A673 (cell line): ENCODE results near the gene LCN1. TPM values are rescaled to one million over a fixed set of nuclear protein-coding genes. Genes with fewer than 3 reads are reported as not detected.

Experiments used
- BruUV-seq: library from RNA; stranded (reverse); fragments of 400-500 nt; replicated peaks from 2 replicates; lab custom pipeline; 2021; lab: Mats Ljungman, UMichigan
- CTCF ChIA-PET: fragments of 300-600 bp; sonication (Branson Sonifier 250); formaldehyde crosslinking; loops from one replicate; lab custom pipeline; 2022; ENCODE audit warnings: antibody characterized with exemption; lab: Charles Lee
- POLR2A ChIA-PET: fragments of 300-600 bp; sonication (Branson Sonifier 250); formaldehyde crosslinking; loops from one replicate; lab custom pipeline; 2022; ENCODE audit warnings: antibody characterized with exemption; ENCODE audit not compliant: low non-redundant PET; lab: Charles Lee
- DNase-seq: peaks from one replicate; pipeline ENCODE4 v3.0.0-alpha.2; 2015; ENCODE audit warnings: low spot score
- H3K27ac ChIP-seq: fragments of 200-600 bp; sonication (generic); 2 replicates; pipeline ENCODE4 v1.5.1; 2016; ENCODE audit warnings: mixed run types, low read depth, mild to moderate bottlenecking, mixed read lengths, antibody characterized with exemption, low read length; ENCODE audit not compliant: poor library complexity, severe bottlenecking
- H3K27me3 ChIP-seq: fragments of 200-600 bp; sonication (generic); replicated peaks from 2 replicates; pipeline ENCODE4 v1.6.1; 2017; ENCODE audit warnings: mixed run types, low read depth, mild to moderate bottlenecking, mixed read lengths, antibody characterized with exemption, low read length; ENCODE audit not compliant: insufficient read depth, poor library complexity
- H3K36me3 ChIP-seq: fragments of 200-600 bp; sonication (generic); 2 replicates; pipeline ENCODE4 v1.6.1; 2016; ENCODE audit warnings: mixed run types, mild to moderate bottlenecking, mixed read lengths, antibody characterized with exemption, low read length; ENCODE audit not compliant: insufficient read depth, poor library complexity, severe bottlenecking
- H3K4me1 ChIP-seq: fragments of 200-600 bp; sonication (generic); 2 replicates; pipeline ENCODE4 v1.6.1; 2017; ENCODE audit warnings: mixed run types, mild to moderate bottlenecking, mixed read lengths, antibody characterized with exemption, low read length; ENCODE audit not compliant: insufficient read depth, poor library complexity, severe bottlenecking
- H3K4me3 ChIP-seq: fragments of 200-600 bp; sonication (generic); 2 replicates; pipeline ENCODE4 v1.5.1; 2016; ENCODE audit warnings: low read depth, mixed run types, mild to moderate bottlenecking, mixed read lengths, low read length; ENCODE audit not compliant: poor library complexity, severe bottlenecking
- H3K9me3 ChIP-seq: fragments of 200-600 bp; sonication (generic); 2 replicates; pipeline ENCODE4 v1.6.1; 2016; ENCODE audit warnings: mixed run types, low read depth, mild to moderate bottlenecking, mixed read lengths, antibody characterized with exemption, low read length; ENCODE audit not compliant: poor library complexity, severe bottlenecking
- EZH2 ChIP-seq: fragments of 200-600 bp; sonication (generic); IDR thresholded peaks from 2 replicates; pipeline ENCODE4 v1.6.1; 2017; ENCODE audit warnings: borderline replicate concordance, low read depth, mild to moderate bottlenecking, mixed read lengths, antibody characterized with exemption, low read length; ENCODE audit not compliant: poor library complexity, severe bottlenecking
- intact Hi-C: fragments of 100-400 bp; cut with micrococcal nuclease; formaldehyde crosslinking; loops from one replicate; pipeline ENCODE4 v1.10.0; 2022; ENCODE audit not compliant: unreplicated experiment
- total RNA-seq: library from RNA; stranded (reverse); gene quantifications from 2 replicates; pipeline ENCODE4 v1.2.3, GENCODE V29; 2021
- TF ChIP-seq, protein P1 (sequence below): fragments of 300-800, 200-600 bp; sonication (generic); conservative IDR thresholded peaks from 2 replicates; pipeline ENCODE4 v1.5.1; 2017; ENCODE audit warnings: low read depth, mild to moderate bottlenecking, antibody characterized with exemption, low read length, moderate library complexity, mixed read lengths

LCN1 gene
- total RNA-seq, 1 experiment from 2014 or later: not detected

DNA sequence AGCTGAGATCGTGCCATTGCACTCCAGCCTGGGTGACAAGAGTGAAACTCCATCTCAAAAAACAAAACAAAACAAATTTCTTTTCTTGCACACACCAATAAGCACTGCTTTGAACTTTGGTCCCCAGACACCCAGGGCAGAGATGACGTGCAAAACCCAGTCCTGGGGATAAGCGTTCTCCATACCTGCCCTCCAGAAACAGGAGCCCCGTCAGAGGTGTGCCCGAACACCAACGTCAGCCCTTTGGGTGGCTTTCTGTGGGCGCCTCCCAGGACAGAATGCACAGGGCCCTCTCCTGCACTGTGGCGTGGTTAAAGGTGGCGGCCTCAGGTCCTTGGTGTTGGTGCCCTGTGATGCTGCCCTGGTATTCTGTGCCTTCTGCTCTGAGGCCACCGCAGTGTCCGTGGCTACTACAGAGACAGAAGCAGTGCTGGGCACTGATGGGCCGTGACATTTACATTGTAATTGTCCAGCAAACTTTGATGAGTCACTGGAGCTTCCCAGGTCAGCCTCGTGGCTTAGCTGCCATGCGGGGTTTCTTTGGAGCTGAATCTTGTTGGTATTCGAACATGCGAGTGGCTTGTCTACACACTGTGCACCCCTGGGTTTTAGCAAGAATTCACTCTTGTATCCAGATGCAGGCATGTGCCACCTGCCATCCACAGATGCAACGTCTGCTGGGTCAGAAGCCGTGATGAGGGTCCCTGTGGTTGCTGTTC is 31.9 kb upstream of the LCN1 start:
- DNase-seq: no peak
- BruUV-seq: no TSS peak
- ChIA-PET POLR2A (no interaction called here), CTCF (no interaction called here)
- Histone ChIP-seq H3K4me1 (no peaks in the 10 kb centered on the region), H3K4me3 (no peak overlapping the region), H3K36me3 (no peaks in the 10 kb centered on the region), H3K27me3 (no peaks in the 10 kb centered on the region), H3K9me3 (no peaks in the 10 kb centered on the region), H3K27ac (no peak overlapping the region)
- no peak for TF ChIP-seq EZH2
- TF ChIP-seq, protein P1, sequence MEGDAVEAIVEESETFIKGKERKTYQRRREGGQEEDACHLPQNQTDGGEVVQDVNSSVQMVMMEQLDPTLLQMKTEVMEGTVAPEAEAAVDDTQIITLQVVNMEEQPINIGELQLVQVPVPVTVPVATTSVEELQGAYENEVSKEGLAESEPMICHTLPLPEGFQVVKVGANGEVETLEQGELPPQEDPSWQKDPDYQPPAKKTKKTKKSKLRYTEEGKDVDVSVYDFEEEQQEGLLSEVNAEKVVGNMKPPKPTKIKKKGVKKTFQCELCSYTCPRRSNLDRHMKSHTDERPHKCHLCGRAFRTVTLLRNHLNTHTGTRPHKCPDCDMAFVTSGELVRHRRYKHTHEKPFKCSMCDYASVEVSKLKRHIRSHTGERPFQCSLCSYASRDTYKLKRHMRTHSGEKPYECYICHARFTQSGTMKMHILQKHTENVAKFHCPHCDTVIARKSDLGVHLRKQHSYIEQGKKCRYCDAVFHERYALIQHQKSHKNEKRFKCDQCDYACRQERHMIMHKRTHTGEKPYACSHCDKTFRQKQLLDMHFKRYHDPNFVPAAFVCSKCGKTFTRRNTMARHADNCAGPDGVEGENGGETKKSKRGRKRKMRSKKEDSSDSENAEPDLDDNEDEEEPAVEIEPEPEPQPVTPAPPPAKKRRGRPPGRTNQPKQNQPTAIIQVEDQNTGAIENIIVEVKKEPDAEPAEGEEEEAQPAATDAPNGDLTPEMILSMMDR: no peak
- intact Hi-C loops: no loop called here

DNA sequence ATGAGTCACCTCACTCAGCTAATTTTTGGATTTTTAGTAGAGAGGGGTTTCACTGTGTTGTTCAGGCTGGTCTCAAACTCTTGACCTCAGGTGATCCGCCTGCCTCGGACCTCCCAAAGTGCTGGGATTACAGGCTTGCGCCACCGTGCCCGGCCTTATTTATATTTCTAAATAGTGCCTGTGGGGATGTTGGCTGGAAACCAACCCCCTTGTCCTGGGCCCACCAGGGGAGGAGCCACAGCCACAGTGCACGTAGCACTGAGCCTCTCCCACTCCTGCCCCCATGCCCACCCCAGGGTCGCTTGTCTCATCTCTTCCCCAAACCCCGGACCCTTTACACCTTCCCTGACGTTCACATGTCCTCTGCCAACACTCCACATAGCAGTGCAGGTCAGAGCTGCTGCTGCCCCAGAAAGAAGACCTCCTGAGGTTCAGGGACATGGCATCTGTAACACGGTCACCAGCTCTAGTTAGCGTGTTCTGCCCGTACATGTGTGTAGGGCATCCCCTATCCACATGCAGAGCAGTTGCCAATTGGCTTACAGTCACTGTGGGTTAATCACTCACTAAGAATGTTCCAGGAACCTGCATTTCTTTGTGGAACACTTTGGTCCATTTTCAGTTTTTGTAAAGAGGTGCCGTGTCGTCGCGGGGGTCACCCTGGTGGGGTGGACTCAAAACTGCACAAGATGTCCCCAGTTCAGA is 30.9 kb upstream of the LCN1 start:
- no peak for TF ChIP-seq EZH2
- TF ChIP-seq, protein P1: no peak
- no TSS peak for BruUV-seq
- Histone ChIP-seq H3K4me1 (no peaks in the 10 kb centered on the region), H3K9me3 (no peaks in the 10 kb centered on the region), H3K27ac (no peak overlapping the region), H3K4me3 (no peak overlapping the region), H3K36me3 (no peaks in the 10 kb centered on the region), H3K27me3 (no peaks in the 10 kb centered on the region)
- no peak for DNase-seq
- intact Hi-C loops: no loop called here
- ChIA-PET CTCF (no interaction called here), POLR2A (no interaction called here)

DNA sequence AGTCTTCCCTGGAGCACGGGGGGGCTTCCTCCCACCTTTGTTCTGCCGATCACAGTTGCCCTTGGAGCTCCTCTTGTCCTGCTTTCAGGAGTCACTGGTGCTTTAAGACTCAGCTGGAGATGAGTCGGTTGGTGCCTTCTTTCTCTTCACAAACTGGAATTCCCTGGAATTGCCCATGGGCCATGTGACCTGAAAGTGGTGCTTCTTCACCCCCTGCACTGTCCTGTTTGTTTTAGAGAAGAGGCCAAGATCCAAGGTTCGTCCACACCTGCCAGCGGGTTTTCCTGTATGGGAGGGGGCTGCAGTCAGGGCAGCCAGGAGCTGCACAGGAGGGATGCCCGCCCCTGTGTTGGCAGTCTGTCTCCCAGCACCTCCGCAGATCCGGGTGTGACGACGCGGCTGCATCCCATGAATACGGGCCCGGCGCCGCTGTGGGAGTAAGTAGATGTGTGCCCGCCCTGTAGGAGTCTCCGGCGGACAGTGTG is 30.2 kb upstream of the LCN1 start:
- intact Hi-C loops: no loop called here
- H3K9me3 ChIP-seq: no peaks in the 10 kb centered on the region
- no peaks in the 10 kb centered on the region for H3K27me3 ChIP-seq
- no peaks in the 10 kb centered on the region for H3K4me1 ChIP-seq
- ChIA-PET CTCF (no interaction called here), POLR2A (no interaction called here)
- TF ChIP-seq, protein P1: no peak
- no peak for TF ChIP-seq EZH2
- DNase-seq: no peak
- H3K4me3 ChIP-seq: no peak overlapping the region
- BruUV-seq: no TSS peak
- no peak overlapping the region for H3K27ac ChIP-seq
- no peaks in the 10 kb centered on the region for H3K36me3 ChIP-seq
